Omental fat pad (tissue), 4 donors: ENCODE results near the gene DCAF4L1. TPM values are rescaled to one million over a fixed set of nuclear protein-coding genes. Genes with fewer than 3 reads are reported as not detected.
A peak's percentile ranks its signal among the peaks of the same experiment; 100 is the strongest.

ENCODE experiments used
- ATAC-seq: fragments of 150-250 bp; one replicate; pipeline ENCODE4 v1.9.1; 2016; ENCODE audit warnings: mild to moderate bottlenecking, moderate library complexity; ENCODE audit not compliant: low FRiP score
- DNase-seq: peaks from one replicate; pipeline ENCODE4 v3.0.0-alpha.2; 2019; ENCODE audit warnings: low spot score
- CTCF ChIP-seq, 3 donors: fragments of 450-650 bp; IDR thresholded peaks; one replicate each; pipeline ENCODE4 v1.5.1; 2016 to 2017; ENCODE audit warnings: antibody characterized with exemption in 3 of 3, mild to moderate bottlenecking in 3 of 3, moderate library complexity in 2 of 3
- total RNA-seq, 4 donors: library from RNA; depleted of rRNA; stranded (reverse); fragments of >200 nt; gene quantifications; one replicate each; pipeline ENCODE4 v1.1.0, GENCODE V29; 2016

Gene DCAF4L1
- total RNA-seq, 4 donors from 2014 or later, result 0.28 to 0.47 (median 0.34) TPM

DNA sequence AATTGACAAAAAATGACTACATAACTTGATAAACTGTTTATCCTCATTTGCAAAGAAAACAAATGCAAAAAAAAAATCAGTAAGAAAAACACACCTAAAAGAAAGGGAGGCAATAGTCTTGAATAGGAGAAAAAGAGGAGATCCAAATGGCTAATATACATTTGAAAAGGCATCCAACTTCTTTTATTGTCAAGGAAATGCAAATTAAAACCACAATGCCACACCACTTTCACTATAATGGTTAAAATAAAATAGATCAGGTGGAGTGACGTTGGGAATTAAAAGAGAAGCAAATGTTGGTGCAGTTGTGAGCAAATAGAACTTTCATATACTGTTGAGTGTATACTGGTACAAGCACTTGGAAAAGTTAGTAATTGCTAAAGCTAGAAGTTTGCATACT is 3.6 kb downstream of the DCAF4L1 start:
- no peak for DNase-seq
- no peak for ATAC-seq
- no peak for TF ChIP-seq CTCF (IDR thresholded peaks at IDR 0.05)

GRCh38 chr4:41989994-41990364 is 8.4 kb downstream of the DCAF4L1 start:
- TF ChIP-seq CTCF (IDR thresholded peaks at IDR 0.05), result no peak
- ATAC-seq (peak; percentile 24), DNase-seq (no peak)

DNA sequence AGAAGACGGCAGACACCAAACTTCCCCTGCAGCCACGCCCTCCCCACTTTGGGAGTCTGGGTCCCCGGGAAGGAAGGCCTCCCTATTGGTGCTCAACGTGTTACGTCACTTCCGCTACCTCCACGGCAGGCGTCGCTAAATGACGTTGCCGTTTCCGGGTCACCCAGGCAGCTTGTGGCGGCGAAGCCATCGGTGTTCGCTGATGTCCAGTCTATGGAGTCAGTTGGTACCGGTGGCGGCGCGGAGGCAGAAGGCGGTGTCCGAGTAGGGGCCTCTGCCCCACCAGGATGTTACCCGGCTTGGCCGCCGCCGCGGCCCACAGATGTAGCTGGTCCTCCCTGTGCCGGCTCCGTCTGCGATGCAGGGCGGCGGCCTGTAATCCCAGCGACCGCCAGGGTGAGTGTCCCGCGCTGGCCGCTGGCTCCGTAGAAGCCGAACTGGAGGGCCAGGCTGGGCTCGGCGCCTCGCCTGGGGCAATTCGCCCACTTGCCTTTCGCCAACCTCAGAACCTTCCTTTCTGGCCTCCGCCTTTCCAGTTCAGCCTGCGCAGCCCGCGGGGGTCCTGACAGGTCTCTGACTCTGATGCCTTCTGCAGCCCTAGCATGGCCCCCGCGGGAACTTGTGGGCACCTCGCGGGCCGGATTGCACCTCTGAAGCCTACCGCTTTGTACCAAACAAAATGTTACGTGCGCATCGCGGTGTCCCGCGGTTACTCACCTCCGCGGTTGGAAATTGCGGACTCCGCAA is 9.0 kb downstream of the DCAF4L1 start, which contains the start of gene SLC30A9:
SLC30A9 (plus strand) TSS at position 166 of the 747 bp plus-strand sequence; CDS start at position 288, 122 bp downstream.
- ATAC-seq, result peak; percentile 99
- TF ChIP-seq CTCF (IDR thresholded peaks at IDR 0.05), result peak in 1 of 3 donors; percentile 31
- peak; percentile 88 for DNase-seq

GRCh38 chr4:41991916-41992767 is 10.6 kb downstream of the DCAF4L1 start:
- DNase-seq (no peak), ATAC-seq (no peak)
- no peak for TF ChIP-seq CTCF (IDR thresholded peaks at IDR 0.05)

GRCh38 chr4:41992967-41993857 is 11.7 kb downstream of the DCAF4L1 start:
- no peak for DNase-seq
- no peak for ATAC-seq
- TF ChIP-seq CTCF (IDR thresholded peaks at IDR 0.05), result no peak

DNA sequence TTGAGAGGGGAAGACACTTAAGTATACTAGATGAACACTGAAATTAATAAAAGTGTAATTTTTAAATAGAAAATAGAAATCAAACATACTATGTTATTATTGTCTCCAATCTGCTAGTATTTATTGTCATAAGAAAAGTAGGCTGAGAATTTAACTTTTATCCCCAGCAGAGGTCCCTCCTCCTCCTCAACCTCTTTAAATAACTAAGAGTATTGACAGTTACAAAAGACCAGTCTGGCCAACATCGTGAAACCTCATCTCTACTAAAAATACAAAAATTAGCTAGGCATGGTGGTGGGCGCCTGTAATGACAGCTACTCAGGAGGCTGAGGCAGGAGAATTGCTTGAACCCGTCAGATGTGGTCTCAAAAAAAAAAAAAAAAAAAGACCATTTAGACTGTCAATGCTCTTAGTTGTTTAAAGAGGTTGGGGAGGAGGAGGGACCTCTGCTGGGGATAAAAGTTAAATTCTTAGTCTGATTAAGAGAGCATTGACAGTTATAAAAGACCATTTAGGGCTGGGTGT is 13.0 kb downstream of the DCAF4L1 start:
- DNase-seq (no peak), ATAC-seq (no peak)
- TF ChIP-seq CTCF (IDR thresholded peaks at IDR 0.05), result no peak
